NCI-H748 treated with DMSO at 0.1 percent for 48 hours (cell line): ENCODE results near the gene METTL23.

ENCODE experiments used
- DNase-seq: peaks from one replicate; lab custom pipeline; 2025; lab: John Stamatoyannopoulos, UW

METTL23 gene

GRCh38 chr17:76757256-76757655, 30.6 kb downstream of the METTL23 start:
- DNase-seq: no peak

GRCh38 chr17:76758570-76758969, 31.9 kb downstream of the METTL23 start:
- no peak for DNase-seq

GRCh38 chr17:76772842-76773525, 46.3 kb downstream of the METTL23 start:
- peak; percentile 5 for DNase-seq

- DNase-seq: no peak
Observed at GRCh38 chr17:76775021-76775600, 48.5 kb downstream of the METTL23 start.

GRCh38 chr17:76781056-76781982, 54.7 kb downstream of the METTL23 start:
- no peak for DNase-seq

GRCh38 chr17:76783146-76783545, 56.5 kb downstream of the METTL23 start:
- DNase-seq: no peak
